Measurements from ENCODE around the gene DAB2IP. TPM values are rescaled to one million over a fixed set of nuclear protein-coding genes. Genes with fewer than 3 reads are reported as not detected.
A peak's percentile ranks its signal among the peaks of the same experiment; 100 is the strongest.

The DAB2IP gene
- total and polyA plus RNA-seq, 2 of the 4 experiments (the other 2 are of a cell fraction): 5.6 to 17.2 TPM

- H3K27ac ChIP-seq (ENCODE audit: insufficient read depth, low read length): peak overlapping the region; percentile 16; the same call in 1 of the 2 replicates
- no peak overlapping the region for H4K91ac ChIP-seq (ENCODE audit: insufficient read depth, low read depth, low read length)
- dilution Hi-C loops (cut with HindIII; ENCODE audit: low sequenced_read_pairs, unreplicated experiment) (no loop called here), intact Hi-C loops (cut with micrococcal nuclease) (no loop called here), in situ Hi-C loops (cut with MboI; ENCODE audit: low sequenced_read_pairs) (no loop called here)
- H3K14ac ChIP-seq (replicated peaks; ENCODE audit: low read depth, low read length): peak overlapping the region; percentile 57; the same call in 1 of the 2 replicates
- TF ChIP-seq MAFK (IDR thresholded peaks at IDR 0.05; ENCODE audit: low read depth, low read length): no peak
- no peak for TF ChIP-seq NFE2L2 (IDR thresholded peaks at IDR 0.05; ENCODE audit: low read depth, low read length)
- TF ChIP-seq RAD21 (IDR thresholded peaks at IDR 0.05; ENCODE audit: low read length): no peak
- no peak for TF ChIP-seq MAZ (IDR thresholded peaks at IDR 0.05; ENCODE audit: borderline replicate concordance, low read depth, low read length)
- H3K4me2 ChIP-seq (ENCODE audit: low read depth, low read length): no peak overlapping the region; the same call in 1 of the 2 replicates
- H4K8ac ChIP-seq (ENCODE audit: low read depth in 2 of 2, low read length in 2 of 2): peak overlapping the region in 1 of 2 experiments; percentile 52; a peak in 1 of 4 replicates
- H2AK9ac ChIP-seq (replicated peaks; ENCODE audit: low read depth, low read length, poor library complexity): no peak overlapping the region
- no peak overlapping the region for H2AFZ ChIP-seq (replicated peaks; ENCODE audit: low read length, poor library complexity)
- no peak overlapping the region for H3K56ac ChIP-seq (ENCODE audit: extremely low read depth, insufficient read depth, low read length)
- H2BK120ac ChIP-seq (ENCODE audit: low read depth, low read length): peak overlapping the region; percentile 4; the same call in 1 of the 2 replicates
- H2AK5ac ChIP-seq (ENCODE audit: low read depth, low read length): no peak overlapping the region
- H4K5ac ChIP-seq (ENCODE audit: low read depth, low read length): peak overlapping the region; percentile 39
- H4K20me1 ChIP-seq (ENCODE audit: insufficient read depth, low read length): peaks cover 72% of the 10 kb centered on the region
- H3K79me1 ChIP-seq (ENCODE audit: low read depth in 1 of 2, low read length in 2 of 2): peaks cover 52 to 95% of the 10 kb centered on the region in 2 experiments
- H3K23ac ChIP-seq (ENCODE audit: low read depth, low read length): peak overlapping the region; percentile 17; the same call in 1 of the 2 replicates
- peaks cover 4% of the 10 kb centered on the region; the same call in 1 of the 2 replicates for H3K36me3 ChIP-seq (ENCODE audit: control insufficient read depth, insufficient read depth, low read length)
- H3K27me3 ChIP-seq (ENCODE audit: control insufficient read depth, insufficient read depth, low read length): no peaks in the 10 kb centered on the region
- no TSS peak for BruUV-seq (replicated peaks)
- H2BK20ac ChIP-seq (ENCODE audit: low read depth, low read length): no peak overlapping the region
- ChIA-PET POLR2A (ENCODE audit: unreplicated experiment) (no interaction called here), CTCF (no interaction called here)
- H3K9me3 ChIP-seq (ENCODE audit: control insufficient read depth, insufficient read depth, low read length): no peaks in the 10 kb centered on the region
- H3K18ac ChIP-seq (ENCODE audit: low read depth, low read length): peak overlapping the region; percentile 42; the same call in 1 of the 2 replicates
- H3K4ac ChIP-seq (ENCODE audit: low read depth, low read length): peak overlapping the region; percentile 72; the same call in 1 of the 2 replicates
- peaks cover 31% of the 10 kb centered on the region for H3K4me1 ChIP-seq (ENCODE audit: control insufficient read depth, insufficient read depth, low read length)
- H3K4me3 ChIP-seq (ENCODE audit: insufficient read depth, low read depth, low read length): no peak overlapping the region
- H2BK5ac ChIP-seq (ENCODE audit: low read depth, low read length, poor library complexity, severe bottlenecking): no peak overlapping the region
- H2BK15ac ChIP-seq (ENCODE audit: low read depth, low read length): no peak overlapping the region
- DNase-seq (no peak), ATAC-seq (ENCODE audit: low read depth) (no peak)
- peaks cover 16% of the 10 kb centered on the region for H3K9me1 ChIP-seq (ENCODE audit: insufficient read depth, low read length)
- H3K9ac ChIP-seq (ENCODE audit: low read depth, low read length): no peak overlapping the region
Observed at GRCh38 chr9:121711281-121711680, 59.8 kb downstream of the DAB2IP start.
